B cell (primary cell): ENCODE measurements around the gene MIF. TPM values are rescaled to one million over a fixed set of nuclear protein-coding genes. Genes with fewer than 3 reads are reported as not detected.

ENCODE experiments used
- polyA plus RNA-seq: library from polyadenylated mRNA; depleted of rRNA; stranded (reverse); fragments of >200 nt; gene quantifications from 2 replicates; pipeline ENCODE4 v1.2.3, GENCODE V29; 2012
- small RNA-seq: library from RNA; depleted of rRNA; stranded (forward); fragments of <200 nt; gene quantifications from one replicate; pipeline ENCODE3, GENCODE V24; 2012; ENCODE audit warnings: low replicate concordance, low read depth; ENCODE audit not compliant: insufficient read length
- total RNA-seq, 2 donors: library from RNA; stranded (reverse); fragments of 120-200 nt in 1 of 2; gene quantifications; 1 replicate in 1 of 2; 2 replicates in 1 of 2; pipeline versions ENCODE4 v1.2.3 to v1.2.4, GENCODE V29; 2013 to 2022

Gene MIF
- total and polyA plus RNA-seq, 2 donors (not counting 1 experiment from before 2014, with no cell fraction given): 143 to 272 TPM

Small RNAs within 50 kb of the gene (small RNA-seq; reads per million reads assigned to genes)
- gene RN7SL268P: not detected

Other genes with a start within 250 kb of the MIF start
- gene RGL4, start 203.4 kb upstream of the MIF start, total RNA-seq: 0.81 and 1.2 TPM in 2 replicates
- gene RGL4, start 203.4 kb upstream of the MIF start, polyA plus RNA-seq: 2.7 and 4.1 TPM in 2 replicates
- gene ZNF70, start 143.3 kb upstream of the MIF start, total RNA-seq: 8.3 and 9.6 TPM in 2 replicates
- gene ZNF70, start 143.3 kb upstream of the MIF start, polyA plus RNA-seq: 2.1 and 2.9 TPM in 2 replicates
- 73.0 and 92.7 TPM in 2 replicates for gene VPREB3, start 140.0 kb upstream of the MIF start, total RNA-seq
- 402 and 461 TPM in 2 replicates for gene VPREB3, start 140.0 kb upstream of the MIF start, polyA plus RNA-seq
- 0.81 and 1.0 TPM in 2 replicates for gene C22orf15, start 131.4 kb upstream of the MIF start, total RNA-seq
- 0.30 and 0.61 TPM in 2 replicates for gene C22orf15, start 131.4 kb upstream of the MIF start, polyA plus RNA-seq
- 54.0 and 57.2 TPM in 2 replicates for gene CHCHD10, start 126.4 kb upstream of the MIF start, total RNA-seq
- 67.1 and 124 TPM in 2 replicates for gene CHCHD10, start 126.4 kb upstream of the MIF start, polyA plus RNA-seq
- 11.6 and 14.8 TPM in 2 replicates for gene MMP11, start 121.5 kb upstream of the MIF start, total RNA-seq
- 19.0 and 21.7 TPM in 2 replicates for gene MMP11, start 121.5 kb upstream of the MIF start, polyA plus RNA-seq
- gene SMARCB1, start 107.4 kb upstream of the MIF start, total RNA-seq: 179 and 187 TPM in 2 replicates
- gene SMARCB1, start 107.4 kb upstream of the MIF start, polyA plus RNA-seq: 121 and 190 TPM in 2 replicates
- 74.1 and 77.0 TPM in 2 replicates for gene DERL3, start 55.4 kb upstream of the MIF start, total RNA-seq
- 98.8 and 142 TPM in 2 replicates for gene DERL3, start 55.4 kb upstream of the MIF start, polyA plus RNA-seq
- 54.3 and 61.5 TPM in 2 replicates for gene SLC2A11, start 36.5 kb upstream of the MIF start, total RNA-seq
- gene SLC2A11, start 36.5 kb upstream of the MIF start, polyA plus RNA-seq: 38.6 and 43.0 TPM in 2 replicates
- not detected in 2 replicates for gene GSTT2B, start 66.8 kb downstream of the MIF start, total RNA-seq
- gene GSTT2B, start 66.8 kb downstream of the MIF start, polyA plus RNA-seq: not detected in 2 replicates
- 4.1 and 5.0 TPM in 2 replicates for gene DDTL, start 72.5 kb downstream of the MIF start, total RNA-seq
- gene DDTL, start 72.5 kb downstream of the MIF start, polyA plus RNA-seq: not detected in 2 replicates
- gene DDT, start 80.1 kb downstream of the MIF start, total RNA-seq: 96.7 and 105 TPM in 2 replicates
- 88.0 and 142 TPM in 2 replicates for gene DDT, start 80.1 kb downstream of the MIF start, polyA plus RNA-seq
- not detected in 2 replicates for gene GSTT2, start 85.8 kb downstream of the MIF start, total RNA-seq
- gene GSTT2, start 85.8 kb downstream of the MIF start, polyA plus RNA-seq: not detected in 2 replicates
- gene GSTT4, start 111.1 kb downstream of the MIF start, total RNA-seq: not detected in 2 replicates
- gene GSTT4, start 111.1 kb downstream of the MIF start, polyA plus RNA-seq: not detected in 2 replicates
- 95.1 and 103 TPM in 2 replicates for gene CABIN1, start 116.9 kb downstream of the MIF start, total RNA-seq
- 37.1 and 43.6 TPM in 2 replicates for gene CABIN1, start 116.9 kb downstream of the MIF start, polyA plus RNA-seq